GM21526 (cell line): ENCODE data around the gene SATB2.

Experiments
- ATAC-seq: cut with Tn5 transposase; IDR thresholded peaks from one replicate; pipeline ENCODE4 v1.9.1; 2021; ENCODE audit warnings: moderate library complexity; ENCODE audit not compliant: unreplicated experiment, low FRiP score

SATB2 gene

GRCh38 chr2:199336546-199336945 lies 121.2 kb downstream of the SATB2 start:
- no peak for ATAC-seq

- ATAC-seq: no peak
Observed at GRCh38 chr2:199335502-199335901, 122.2 kb downstream of the SATB2 start.

- no peak for ATAC-seq
Observed at GRCh38 chr2:199329466-199329865, 128.3 kb downstream of the SATB2 start.

DNA sequence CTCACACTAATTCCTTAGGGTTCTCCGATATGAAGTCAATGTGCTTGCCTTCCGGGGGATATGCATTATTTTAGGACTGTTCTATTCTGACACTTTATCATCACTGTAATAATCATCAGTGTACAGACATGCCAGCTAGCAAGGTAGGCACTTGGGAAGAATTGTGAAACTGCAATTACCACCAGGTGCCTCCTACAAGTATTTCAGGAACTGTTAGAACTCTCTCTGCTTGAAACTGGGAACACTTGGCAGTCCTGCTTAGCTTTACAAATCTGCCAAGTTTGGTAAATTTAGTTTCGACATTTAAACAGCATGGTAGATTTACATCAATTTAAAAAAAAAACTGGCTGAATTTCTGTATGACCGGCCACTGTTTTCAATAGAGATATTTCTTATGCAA lies 128.7 kb downstream of the SATB2 start:
- ATAC-seq: no peak

DNA sequence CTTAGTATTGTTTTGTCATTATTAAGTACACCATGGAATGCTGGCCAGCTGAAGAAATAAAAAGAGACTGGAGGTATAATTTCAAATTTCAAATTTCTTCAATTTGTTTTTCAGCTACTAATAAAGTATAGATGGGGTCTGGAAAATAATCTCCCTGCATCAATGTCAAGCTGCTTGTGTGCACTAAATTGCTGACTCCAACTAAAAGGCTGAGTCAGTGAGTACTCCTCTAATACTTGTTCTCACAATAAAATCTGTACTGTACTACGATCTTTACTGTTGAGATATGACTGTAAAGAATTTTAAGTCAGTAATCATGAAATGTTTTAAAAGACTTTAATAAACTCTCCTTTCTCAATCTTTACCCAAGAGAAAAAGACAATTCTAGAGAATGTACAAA lies 131.9 kb downstream of the SATB2 start:
- no peak for ATAC-seq

DNA sequence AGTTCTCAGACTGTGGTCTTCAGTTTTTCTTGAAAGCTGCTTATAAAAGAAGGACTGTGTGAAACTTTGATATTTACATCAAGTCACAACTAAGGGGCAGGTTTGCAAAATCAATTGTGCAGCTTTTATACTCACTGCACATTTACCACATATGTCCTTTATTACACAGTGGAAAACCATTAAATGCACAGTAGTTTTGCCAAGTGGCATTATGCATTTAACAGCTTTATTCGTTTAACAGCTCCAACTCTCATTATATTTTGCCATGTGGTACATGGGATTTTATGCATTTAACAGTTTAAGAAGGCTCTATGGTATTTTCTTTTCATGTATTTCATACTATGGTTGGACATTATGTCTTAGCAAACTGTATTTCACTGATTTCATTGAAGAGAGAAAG lies 135.6 kb downstream of the SATB2 start:
- ATAC-seq: no peak

DNA sequence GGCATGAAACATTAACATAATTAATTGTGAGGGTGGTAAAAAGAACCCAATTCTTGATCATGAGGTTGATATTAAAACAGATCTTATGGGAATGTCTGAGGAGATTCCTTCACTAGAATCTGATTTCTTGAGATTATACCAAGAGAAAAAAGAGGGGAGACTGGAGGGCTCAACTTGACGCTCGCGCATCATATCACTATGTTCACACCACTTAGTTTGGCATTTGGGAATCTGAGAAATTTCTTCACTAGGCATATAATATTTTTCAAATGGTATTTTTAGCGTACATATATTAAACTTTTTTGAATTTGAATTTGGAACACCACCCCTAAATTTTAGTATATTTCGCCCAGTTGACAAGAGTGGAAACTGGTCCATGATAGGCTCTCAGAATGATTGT lies 140.1 kb downstream of the SATB2 start:
- no peak for ATAC-seq

GRCh38 chr2:199316851-199317250 lies 140.9 kb downstream of the SATB2 start:
- ATAC-seq: no peak

DNA sequence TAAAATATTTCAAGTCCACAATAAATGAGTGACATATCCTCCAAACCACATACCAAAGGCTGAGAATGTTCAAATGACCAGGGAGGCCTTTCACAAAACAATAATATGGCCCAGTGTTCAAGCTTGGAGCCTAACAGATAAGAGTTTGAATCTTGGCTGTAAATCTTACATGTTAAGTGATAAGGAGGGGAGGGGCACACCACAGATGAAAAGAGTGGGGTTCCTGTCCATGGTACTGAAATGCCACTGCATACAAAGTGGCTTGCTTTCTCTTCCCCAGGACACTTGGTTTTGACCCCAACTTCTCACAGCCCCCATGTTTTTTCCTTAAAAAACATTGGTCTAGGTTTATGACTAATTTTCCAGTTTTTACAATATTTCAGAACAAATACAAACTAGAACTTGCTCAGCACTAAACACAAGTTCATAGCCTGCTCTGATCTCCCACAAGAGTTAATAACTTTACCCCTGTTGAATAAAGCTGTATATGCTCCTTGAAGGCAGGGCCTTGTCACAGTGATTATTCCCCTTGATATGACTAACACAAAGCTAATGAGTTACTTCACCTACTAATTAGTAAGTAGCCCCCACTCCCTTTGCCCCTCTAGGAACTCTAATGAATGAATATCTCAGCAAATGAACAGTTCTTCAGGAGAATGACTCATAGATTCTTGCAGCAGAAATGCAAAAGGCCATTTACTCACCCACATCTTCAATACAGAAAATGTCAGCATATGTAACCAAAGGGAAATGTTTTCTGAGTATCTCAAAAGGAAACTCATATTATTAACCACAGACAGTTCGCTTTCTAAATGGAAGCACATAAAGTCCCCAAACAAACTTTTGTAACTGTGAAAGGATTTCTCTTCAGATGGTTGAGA lies 142.2 kb downstream of the SATB2 start:
- ATAC-seq: no peak

- ATAC-seq: no peak
Observed at GRCh38 chr2:199312931-199313330, 144.8 kb downstream of the SATB2 start.

GRCh38 chr2:199310771-199311585 lies 146.8 kb downstream of the SATB2 start:
- no peak for ATAC-seq

DNA sequence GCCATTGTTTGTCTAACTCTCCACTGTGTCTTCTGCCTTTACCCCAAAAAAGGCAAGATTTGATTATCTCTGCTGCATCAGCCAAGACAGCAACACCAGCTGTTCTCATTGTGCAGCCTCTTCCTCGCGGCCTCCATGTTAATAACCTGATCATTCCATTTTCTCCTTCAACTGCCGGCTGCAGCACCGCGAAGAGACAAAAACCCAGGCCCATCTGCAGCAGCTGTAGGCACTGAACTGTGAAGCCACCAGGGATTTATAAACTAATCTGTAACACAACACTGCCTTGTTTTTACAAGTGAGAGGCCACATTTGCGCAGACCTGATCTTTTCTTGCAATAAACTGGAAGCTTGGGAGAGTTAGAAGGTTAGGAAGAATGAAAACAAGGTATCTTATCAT lies 147.8 kb downstream of the SATB2 start:
- ATAC-seq: no peak

DNA sequence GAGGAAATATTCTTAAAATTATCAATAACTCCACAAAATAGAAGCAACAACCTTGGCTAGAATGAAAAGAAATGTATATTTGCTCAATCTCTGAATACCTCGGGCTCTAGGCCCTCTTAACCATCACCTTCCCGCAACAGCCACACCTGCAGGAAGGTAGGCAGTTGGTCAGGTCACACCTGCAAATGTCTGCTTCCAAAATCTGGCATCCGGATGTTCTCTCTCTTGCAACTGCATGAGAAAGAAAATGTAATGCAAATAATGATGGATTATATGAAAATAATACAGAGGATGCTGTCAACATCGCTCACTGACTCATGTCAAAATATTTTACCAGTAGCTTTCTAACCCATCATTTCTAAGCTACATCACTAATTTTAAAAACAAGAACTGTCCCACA lies 148.3 kb downstream of the SATB2 start:
- ATAC-seq: no peak

DNA sequence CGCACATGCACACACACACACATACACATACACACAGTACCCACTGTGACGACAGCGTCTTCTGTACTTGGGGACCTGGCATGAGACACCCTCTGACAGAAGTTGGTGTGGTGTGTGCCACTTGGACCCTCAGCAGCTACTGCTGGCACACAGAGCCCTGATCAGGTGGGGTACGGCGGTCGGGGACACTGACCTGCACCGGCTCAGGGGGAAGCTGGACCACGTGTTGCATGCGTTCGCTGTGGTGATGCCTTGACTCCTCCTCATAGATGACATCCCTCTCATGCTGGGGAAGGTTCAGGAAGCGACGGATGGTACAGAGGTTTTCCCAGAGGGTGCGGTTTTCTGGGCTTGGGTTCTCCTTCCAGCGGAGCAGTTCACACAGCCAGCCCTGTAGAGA lies 149.2 kb downstream of the SATB2 start:
- no peak for ATAC-seq

DNA sequence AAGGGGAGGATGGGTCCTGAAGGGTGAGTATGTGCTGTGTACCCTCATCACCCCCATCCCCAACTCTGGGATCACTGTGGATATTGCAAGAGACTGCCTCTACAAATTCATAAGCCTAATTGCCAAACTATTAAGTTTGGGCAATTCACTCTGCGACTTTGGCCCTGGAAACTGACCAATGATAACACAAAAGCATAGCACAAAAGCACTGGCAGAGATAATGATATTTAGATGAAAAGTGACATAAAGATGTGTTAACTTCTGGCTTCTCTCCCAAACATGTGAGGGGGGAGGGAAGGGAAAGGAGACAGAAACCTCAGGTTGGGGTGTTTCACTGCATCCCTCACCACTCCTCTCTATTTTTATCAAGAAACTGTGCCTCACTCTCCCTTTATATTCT lies 150.3 kb downstream of the SATB2 start:
- no peak for ATAC-seq

- no peak for ATAC-seq
Observed at GRCh38 chr2:199306116-199306515, 151.6 kb downstream of the SATB2 start.

DNA sequence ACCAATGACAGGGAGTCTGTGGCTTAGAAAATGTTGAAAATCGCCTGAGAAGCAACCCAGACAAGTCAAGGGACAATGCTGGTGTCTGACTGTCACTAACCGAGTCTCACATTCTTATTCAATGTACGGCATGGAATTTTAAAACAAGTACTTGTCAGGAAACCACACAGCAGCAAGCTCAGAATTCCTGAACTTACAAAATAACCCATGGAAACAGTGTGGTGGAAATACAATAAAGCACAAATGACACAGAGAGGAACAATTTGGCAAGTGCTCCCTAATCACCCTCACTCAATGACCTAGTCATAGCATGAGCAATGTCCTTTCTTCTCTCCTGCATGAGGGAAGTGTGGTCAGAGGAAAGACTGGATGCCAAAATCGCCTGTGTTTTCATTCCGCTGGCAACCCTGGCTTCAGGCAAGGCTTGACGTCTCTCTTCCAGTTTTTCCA lies 154.0 kb downstream of the SATB2 start:
- ATAC-seq: no peak

GRCh38 chr2:199302851-199303250 lies 154.9 kb downstream of the SATB2 start:
- no peak for ATAC-seq

DNA sequence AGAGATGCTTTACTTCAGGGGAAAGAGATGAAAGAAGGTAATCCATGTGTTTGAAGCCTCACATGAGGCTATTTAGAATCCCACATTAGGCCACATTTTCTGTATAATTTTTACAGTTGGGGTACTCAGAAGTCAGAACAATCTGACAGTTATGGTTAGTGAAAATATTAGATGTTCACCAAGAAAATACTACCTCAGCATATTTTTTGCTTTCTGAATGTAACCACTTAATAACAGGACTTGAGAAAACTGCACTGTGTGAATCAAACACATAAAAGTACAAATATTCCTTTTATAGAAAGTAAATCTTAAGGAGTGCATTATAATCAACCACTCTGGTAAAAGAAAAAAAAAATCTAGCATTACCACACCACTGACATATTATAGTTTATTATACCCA lies 169.3 kb downstream of the SATB2 start:
- ATAC-seq: no peak

DNA sequence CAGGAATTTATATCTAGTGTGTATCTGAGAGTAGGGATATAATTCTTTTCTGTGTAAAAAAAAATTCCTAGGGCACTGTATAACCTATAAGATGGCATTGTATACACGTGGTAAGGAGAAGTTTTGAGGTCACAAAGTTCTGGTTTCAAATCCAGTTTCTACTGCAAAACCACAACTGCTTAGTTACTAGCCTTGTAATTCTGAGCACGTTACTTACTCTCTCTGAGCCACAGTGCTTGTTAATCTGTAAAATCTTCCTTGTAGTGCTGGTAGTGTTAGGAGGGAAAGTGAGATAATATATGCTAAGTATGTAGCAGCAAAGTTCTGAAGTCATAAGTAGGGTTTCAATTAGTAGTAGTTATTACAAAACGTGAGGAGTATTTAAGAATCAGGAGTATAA lies 175.4 kb downstream of the SATB2 start:
- ATAC-seq: no peak

- no peak for ATAC-seq
Observed at GRCh38 chr2:199279146-199279545, 178.6 kb downstream of the SATB2 start.

- no peak for ATAC-seq
Observed at GRCh38 chr2:199278099-199278498, 179.6 kb downstream of the SATB2 start.
